GM15510 (cell line): Measurements from ENCODE around the gene WRNIP1.

Experiments
- POLR2A ChIP-seq: IDR thresholded peaks from 3 replicates; pipeline ENCODE4 v1.6.1; 2011; ENCODE audit warnings: borderline replicate concordance; ENCODE audit not compliant: insufficient read length; ENCODE audit errors: extremely low read depth

WRNIP1 gene

GRCh38 chr6:2765896-2766766, 938 bp downstream of the WRNIP1 start:
- TF ChIP-seq POLR2A: no peak

GRCh38 chr6:2766767-2767656, 1.8 kb downstream of the WRNIP1 start:
- TF ChIP-seq POLR2A: no peak

DNA sequence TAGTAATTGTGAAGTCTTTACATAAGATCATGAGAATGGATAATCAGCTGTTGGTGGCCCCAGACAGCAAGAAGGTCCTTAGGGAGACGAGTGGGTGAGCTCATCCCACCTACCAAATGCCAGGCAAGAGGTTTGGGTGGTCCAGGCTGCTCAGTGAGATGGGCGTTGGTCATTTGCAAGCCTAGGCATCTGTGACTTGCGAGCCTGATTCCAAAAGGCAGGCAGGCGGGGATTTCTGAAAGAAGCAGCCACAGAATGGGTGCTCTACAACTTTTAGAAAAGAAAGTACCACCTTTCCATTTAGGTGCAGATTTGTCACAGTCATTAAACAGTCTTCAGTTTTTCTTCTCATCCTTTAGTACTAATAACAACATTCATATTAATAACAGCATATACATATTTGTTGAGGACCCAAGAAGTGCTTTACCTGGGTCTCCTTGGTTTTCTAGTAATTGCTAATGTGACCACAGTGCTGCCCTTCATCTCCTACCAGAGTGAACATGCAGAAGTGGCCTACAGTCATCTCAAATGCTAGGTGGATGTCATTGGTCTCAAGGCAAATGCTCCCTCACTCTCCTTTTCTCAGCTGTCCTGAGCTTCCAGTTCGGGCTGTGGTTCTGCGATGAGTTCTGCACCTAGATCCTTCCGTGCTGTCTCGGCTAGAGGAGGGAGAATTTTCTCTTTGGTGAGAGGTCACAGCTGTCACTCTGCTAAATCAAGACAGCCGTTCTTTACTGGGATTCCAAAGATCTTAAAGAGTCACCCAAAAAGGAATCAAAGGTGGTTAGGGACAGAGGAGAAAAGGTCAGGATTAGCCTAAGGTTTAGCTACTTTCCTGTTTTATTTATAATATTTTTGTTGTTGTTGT, 2.7 kb downstream of the WRNIP1 start:
- no peak for TF ChIP-seq POLR2A

DNA sequence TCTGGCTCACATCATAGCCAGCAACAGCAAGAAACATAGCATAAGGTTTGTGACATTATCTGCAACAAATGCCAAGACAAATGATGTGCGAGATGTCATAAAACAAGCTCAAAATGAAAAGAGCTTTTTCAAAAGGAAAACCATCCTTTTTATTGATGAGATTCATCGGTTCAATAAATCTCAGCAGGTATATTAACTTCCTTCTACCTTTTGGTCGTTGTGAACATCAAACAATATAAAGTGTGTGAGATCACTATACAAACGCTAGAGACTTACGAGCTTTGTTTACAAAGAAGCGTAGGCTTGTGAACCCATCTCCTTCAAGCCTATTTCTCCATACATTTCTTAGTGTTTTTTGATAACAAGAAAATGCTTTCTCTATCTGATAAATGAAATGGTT, 3.5 kb downstream of the WRNIP1 start:
- no peak for TF ChIP-seq POLR2A

DNA sequence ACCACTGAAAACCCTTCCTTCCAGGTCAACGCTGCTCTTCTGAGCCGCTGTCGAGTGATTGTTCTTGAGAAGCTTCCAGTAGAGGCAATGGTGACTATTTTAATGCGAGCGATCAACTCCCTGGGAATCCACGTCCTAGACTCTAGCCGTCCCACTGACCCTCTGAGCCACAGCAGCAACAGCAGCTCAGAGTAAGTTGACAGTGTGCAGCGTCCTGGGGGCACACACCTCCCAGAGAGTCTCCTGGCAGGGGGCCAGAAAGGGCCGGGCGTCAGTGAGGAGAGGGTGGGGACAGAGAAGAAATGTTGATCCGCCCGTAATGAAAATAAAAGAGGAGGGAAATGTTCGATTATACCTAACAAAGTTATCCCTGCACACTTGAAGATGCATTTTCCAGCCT, 5.0 kb downstream of the WRNIP1 start:
- no peak for TF ChIP-seq POLR2A

DNA sequence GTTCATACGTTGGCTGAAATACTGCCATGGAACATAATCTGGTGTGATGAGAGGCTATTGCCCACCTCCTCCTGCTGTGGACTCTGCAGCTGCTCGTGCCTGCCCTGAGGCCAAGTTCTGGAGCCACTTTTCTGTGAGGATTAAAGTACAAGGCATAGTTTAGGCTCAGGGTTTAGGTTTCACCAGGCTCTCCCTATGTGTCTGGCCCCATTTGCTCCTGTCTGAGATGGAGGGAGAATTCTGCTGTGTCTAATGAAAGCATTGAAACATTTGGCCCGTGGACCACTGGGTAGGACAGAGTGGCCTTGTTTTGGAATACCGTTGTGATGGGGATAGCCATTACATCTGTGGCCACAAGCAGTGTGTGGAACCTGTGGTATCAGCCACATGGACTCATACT, 5.9 kb downstream of the WRNIP1 start:
- TF ChIP-seq POLR2A: no peak

- no peak for TF ChIP-seq POLR2A
These were observed 7.6 kb downstream of the WRNIP1 start for GRCh38 chr6:2772840-2773239.

GRCh38 chr6:2773449-2773848, 8.3 kb downstream of the WRNIP1 start:
- TF ChIP-seq POLR2A: no peak

DNA sequence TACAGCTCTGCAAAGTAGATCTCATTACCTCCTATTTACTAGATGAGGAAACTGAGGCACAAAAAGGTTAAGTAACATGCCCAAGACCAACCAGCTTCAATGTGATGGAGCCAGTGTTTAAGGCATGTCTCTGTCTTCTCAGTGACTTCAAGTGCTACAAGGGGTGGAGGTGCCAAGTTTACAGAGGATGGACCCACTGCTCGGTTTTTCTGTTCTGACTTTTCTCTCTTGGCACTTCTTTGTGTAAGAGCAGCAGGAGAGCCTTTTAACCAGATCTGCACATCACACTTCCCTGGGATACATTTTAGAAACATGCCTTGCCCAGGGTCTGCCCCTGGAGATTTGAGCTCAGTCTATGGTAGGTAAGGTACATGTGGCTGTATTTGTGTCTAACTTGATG, 9.8 kb downstream of the WRNIP1 start:
- no peak for TF ChIP-seq POLR2A

DNA sequence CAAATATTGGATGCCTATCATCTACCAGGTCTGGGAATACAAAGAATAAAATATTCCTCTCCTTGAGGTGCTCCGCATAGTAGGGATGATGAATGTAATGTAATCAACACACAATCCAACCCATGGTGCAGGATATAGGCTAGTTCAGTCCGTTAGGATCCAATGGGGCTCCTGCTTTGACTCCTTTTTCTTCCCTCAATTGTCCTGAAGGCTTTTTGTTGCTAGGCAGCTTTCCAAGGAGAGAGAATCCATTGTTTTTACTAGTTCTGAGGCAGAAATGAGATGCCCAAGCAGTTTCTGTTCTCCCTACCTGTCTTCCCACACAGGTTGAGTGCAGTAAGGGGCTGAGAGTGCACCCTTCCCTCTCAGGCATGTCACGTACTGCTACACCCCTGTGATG, 12.1 kb downstream of the WRNIP1 start:
- no peak for TF ChIP-seq POLR2A

DNA sequence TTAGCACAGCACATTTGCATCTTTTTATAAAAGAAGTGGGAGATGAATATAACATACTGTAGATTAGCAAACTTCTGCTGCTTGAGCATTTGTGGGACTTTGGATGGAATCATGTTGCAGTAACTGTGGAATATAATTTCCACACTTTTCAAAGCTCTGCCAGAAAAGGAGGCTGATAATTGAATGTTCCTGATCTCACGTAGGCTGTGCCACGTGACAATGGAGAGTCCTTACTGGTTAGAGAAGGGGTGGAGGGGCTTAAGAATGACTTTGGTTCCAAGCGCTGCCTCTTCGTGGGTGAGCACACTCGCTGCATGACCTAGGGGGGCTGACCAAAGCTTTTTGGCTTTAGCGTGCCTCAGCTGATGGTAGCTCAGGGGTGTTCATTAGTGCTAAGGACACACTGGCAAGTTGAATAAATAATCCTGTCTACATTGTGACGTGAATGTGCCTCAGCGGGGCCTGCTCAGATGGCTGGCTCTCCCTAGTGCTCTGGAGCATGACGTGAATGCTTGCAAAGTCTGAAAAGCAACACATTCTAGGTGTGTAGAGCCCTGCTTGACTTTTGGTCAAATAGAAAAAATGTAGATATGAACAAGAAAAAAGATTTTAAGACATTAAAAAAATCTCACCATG, 15.0 kb downstream of the WRNIP1 start:
- no peak for TF ChIP-seq POLR2A

DNA sequence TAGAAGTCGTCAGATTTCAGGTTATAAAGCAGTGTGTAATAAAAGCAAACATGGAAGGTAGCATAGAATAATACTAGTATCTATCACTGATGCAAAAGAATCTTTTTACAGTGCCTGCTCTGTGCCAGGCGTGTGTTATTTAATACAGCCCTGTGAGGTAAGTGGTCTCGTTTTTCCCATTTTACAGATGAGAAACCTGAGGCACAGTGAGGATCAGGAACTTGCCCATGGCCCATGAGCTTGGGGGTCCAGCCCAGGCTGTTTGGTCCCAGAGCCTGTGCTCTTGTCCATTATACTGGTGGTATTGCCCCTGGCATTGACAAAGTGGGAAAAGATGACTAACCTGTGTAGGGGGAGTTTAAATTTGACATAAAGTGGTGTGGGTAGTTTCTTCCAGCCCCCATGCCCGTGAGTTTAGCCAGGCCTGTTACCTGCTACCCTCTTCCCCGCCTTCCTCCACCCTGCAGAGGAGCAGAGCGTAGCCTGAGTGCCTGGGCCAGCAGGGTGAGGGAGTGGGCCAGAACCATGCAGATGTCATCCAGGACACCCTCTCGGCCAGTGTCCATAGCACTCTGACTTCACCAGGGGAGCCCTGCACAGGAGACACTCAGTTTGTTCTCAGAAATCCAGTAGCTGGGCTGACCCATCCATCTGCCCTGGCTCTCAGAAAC, 16.6 kb downstream of the WRNIP1 start:
- TF ChIP-seq POLR2A: no peak

GRCh38 chr6:2782356-2782708, 17.1 kb downstream of the WRNIP1 start:
- TF ChIP-seq POLR2A: no peak

- TF ChIP-seq POLR2A: no peak
These were observed 17.6 kb downstream of the WRNIP1 start for GRCh38 chr6:2782825-2783187.
